HG02970 (cell line): ENCODE data around the gene TGIF2LX.
"Not testable (repeated sequence)": the region's sequence is repeated elsewhere in the genome, so short reads cannot be mapped to it uniquely, and the experiment has no call there.

Source experiments
- ATAC-seq: cut with Tn5 transposase; IDR thresholded peaks from one replicate; pipeline ENCODE4 v1.9.1; 2021; ENCODE audit warnings: mild to moderate bottlenecking, moderate library complexity, moderate number of reproducible peaks; ENCODE audit not compliant: unreplicated experiment, low FRiP score

The TGIF2LX gene

GRCh38 chrX:89921665-89922064 is at the start of gene TGIF2LX:
Gene TGIF2LX (plus strand): TSS chrX:89921908. CDS start chrX:89922086, 178 bp downstream.
- ATAC-seq: not testable (repeated sequence)

DNA sequence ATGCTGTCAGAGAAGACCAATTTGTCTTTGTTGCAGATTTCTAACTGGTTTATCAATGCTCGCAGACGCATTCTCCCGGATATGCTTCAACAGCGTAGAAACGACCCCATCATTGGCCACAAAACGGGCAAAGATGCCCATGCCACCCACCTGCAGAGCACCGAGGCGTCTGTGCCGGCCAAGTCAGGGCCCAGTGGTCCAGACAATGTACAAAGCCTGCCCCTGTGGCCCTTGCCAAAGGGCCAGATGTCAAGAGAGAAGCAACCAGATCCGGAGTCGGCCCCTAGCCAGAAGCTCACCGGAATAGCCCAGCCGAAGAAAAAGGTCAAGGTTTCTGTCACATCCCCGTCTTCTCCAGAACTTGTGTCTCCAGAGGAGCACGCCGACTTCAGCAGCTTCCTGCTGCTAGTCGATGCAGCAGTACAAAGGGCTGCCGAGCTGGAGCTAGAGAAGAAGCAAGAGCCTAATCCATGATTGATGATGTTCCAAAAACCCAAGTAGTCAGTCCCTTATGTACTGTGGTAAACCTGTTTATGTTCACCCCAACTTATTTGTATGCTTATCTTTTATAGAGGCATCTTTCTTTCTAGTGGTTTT is 728 bp downstream of the TGIF2LX start:
- not testable (repeated sequence) for ATAC-seq

GRCh38 chrX:89943077-89943476 is 21.4 kb downstream of the TGIF2LX start:
- not testable (repeated sequence) for ATAC-seq

DNA sequence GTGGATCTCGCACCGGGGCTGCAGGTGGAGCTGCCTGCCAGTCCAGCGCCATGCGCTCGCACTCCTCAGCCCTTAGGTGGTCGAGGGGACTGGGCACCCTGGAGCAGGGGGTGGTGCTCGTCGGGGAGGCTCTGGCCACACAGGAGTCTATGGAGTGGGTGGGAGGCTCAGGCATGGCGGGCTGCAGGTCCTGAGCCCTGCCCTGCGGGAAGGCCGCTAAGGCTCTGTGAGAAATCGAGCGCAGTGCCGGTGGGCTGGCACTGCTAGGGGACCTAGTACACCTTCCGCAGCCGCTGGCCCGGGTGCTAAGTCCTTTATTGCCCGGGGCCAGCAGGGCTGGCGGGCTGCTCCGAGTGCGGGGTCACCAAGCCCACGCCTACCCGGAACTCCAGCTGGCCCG is 43.9 kb downstream of the TGIF2LX start:
- ATAC-seq: not testable (repeated sequence)
